Type B pancreatic cell (in vitro differentiated cells): ENCODE results near the gene CUL1. TPM values are rescaled to one million over a fixed set of nuclear protein-coding genes. Genes with fewer than 3 reads are reported as not detected.

Experiments
- DNase-seq: peaks from one replicate; pipeline ENCODE4 v3.0.0; 2021; ENCODE audit warnings: mixed read lengths; ENCODE audit not compliant: unreplicated experiment; ENCODE audit errors: extremely low spot score
- H3K27ac Mint-ChIP-seq: 2 replicates; pipeline ENCODE4 v1.8.0; 2021; ENCODE audit warnings: mild to moderate bottlenecking, mixed read lengths
- H3K27me3 Mint-ChIP-seq: 2 replicates; pipeline ENCODE4 v1.8.0; 2021; ENCODE audit warnings: mixed read lengths
- H3K36me3 Mint-ChIP-seq: 2 replicates; pipeline ENCODE4 v1.8.0; 2021; ENCODE audit warnings: mixed read lengths
- H3K4me1 Mint-ChIP-seq: one replicate; pipeline ENCODE4 v1.8.0; 2021; ENCODE audit warnings: mixed read lengths; ENCODE audit not compliant: unreplicated experiment
- H3K4me3 Mint-ChIP-seq: 2 replicates; pipeline ENCODE4 v1.8.0; 2021; ENCODE audit warnings: mild to moderate bottlenecking, mixed read lengths
- H3K9me3 Mint-ChIP-seq: 2 replicates; pipeline ENCODE4 v1.8.0; 2021; ENCODE audit warnings: mixed read lengths
- total RNA-seq: library from RNA; stranded (reverse); gene quantifications from 2 replicates; pipeline ENCODE4 v1.2.1, GENCODE V29; 2021; ENCODE audit warnings: low replicate concordance
- TF ChIP-seq, protein P1 (sequence below): fragments of 200-600 bp; sonication (generic); conservative IDR thresholded peaks from 2 replicates; pipeline ENCODE4 v1.5.0; 2021; ENCODE audit warnings: antibody characterized with exemption, mild to moderate bottlenecking

The CUL1 gene
- total RNA-seq, 1 donor from 2014 or later, result 57.3 TPM

DNA sequence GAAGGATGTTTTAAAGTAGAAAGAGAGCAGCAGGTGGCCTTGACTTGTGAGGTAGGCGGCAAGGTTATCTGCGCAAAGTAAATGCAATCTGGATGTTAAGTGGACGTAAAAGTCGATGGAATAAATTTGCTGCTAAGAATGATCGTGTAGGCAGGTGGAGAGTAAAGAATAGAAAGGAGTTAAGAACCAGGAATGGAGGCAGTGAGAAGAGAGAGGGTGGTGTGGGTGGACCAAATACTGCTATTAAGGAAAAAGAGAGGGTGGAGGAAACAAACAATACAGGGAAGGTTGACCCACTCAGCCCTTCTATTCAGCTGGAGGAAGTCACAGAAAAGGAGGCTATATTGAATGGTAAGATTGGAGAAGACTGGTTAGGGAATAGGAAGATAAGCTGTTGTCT is 1.9 kb upstream of the CUL1 start:
- no peak for DNase-seq
- Mint-ChIP-seq H3K9me3 (no peaks in the 10 kb centered on the region), H3K4me3 (peak overlapping the region; percentile 89), H3K36me3 (no peaks in the 10 kb centered on the region), H3K27me3 (no peaks in the 10 kb centered on the region), H3K27ac (peak overlapping the region; percentile 14), H3K4me1 (peaks cover 23% of the 10 kb centered on the region)
- TF ChIP-seq, protein P1, sequence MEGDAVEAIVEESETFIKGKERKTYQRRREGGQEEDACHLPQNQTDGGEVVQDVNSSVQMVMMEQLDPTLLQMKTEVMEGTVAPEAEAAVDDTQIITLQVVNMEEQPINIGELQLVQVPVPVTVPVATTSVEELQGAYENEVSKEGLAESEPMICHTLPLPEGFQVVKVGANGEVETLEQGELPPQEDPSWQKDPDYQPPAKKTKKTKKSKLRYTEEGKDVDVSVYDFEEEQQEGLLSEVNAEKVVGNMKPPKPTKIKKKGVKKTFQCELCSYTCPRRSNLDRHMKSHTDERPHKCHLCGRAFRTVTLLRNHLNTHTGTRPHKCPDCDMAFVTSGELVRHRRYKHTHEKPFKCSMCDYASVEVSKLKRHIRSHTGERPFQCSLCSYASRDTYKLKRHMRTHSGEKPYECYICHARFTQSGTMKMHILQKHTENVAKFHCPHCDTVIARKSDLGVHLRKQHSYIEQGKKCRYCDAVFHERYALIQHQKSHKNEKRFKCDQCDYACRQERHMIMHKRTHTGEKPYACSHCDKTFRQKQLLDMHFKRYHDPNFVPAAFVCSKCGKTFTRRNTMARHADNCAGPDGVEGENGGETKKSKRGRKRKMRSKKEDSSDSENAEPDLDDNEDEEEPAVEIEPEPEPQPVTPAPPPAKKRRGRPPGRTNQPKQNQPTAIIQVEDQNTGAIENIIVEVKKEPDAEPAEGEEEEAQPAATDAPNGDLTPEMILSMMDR, result no peak

GRCh38 chr7:148697256-148698006 is 1.3 kb upstream of the CUL1 start:
- Mint-ChIP-seq H3K36me3 (no peaks in the 10 kb centered on the region), H3K27me3 (no peaks in the 10 kb centered on the region), H3K4me1 (peaks cover 25% of the 10 kb centered on the region), H3K27ac (peak overlapping the region; percentile 93), H3K4me3 (peak overlapping the region; percentile 89), H3K9me3 (no peaks in the 10 kb centered on the region)
- no peak for DNase-seq
- TF ChIP-seq, protein P1, result no peak

GRCh38 chr7:148698007-148698396 is 701 bp upstream of the CUL1 start:
- Mint-ChIP-seq H3K27me3 (no peaks in the 10 kb centered on the region), H3K4me1 (peaks cover 31% of the 10 kb centered on the region), H3K9me3 (no peaks in the 10 kb centered on the region), H3K27ac (peak overlapping the region; percentile 93), H3K4me3 (peak overlapping the region; percentile 89), H3K36me3 (no peaks in the 10 kb centered on the region)
- DNase-seq, result no peak
- TF ChIP-seq, protein P1, result no peak

DNA sequence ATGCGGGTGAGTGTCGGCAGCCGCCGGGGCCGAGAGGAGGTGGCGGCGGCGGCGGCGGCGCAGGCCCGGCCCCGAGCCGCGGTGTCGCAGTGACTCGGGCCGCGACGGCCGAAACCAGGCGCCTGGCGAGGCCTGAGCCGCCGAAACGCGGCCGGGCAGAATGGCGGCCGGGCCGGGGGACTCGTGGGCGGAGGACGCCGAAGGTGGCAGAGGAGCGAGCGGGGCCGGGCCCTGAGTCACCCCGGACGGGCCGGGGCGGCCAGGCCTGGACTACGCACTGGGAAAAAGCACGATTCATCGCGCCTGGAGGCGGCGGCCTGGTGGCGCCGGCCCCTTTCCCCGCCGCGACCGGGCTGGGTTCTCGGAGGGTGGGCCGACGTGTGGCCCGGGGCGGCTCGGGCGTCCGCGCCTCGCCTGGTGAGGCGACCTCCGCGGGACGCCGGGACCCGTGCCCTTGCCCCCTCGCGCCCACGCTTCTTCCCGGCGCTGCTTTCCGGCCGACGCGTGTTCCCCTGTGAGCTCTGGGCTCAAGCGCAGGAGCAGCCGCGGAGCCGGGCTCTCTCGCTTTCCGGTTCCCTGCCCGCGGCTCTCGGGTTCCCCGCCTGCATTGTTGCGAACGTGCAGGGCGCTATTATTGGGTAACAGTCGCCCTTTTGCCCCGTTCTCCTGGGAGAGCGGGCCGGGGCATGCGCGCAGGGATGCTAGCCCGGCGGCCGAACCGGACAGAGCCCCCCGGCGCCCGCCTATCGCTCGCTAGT is 500 bp downstream of the CUL1 start:
- TF ChIP-seq, protein P1, result no peak
- Mint-ChIP-seq H3K4me3 (peak overlapping the region; percentile 83), H3K9me3 (no peaks in the 10 kb centered on the region), H3K27ac (no peak overlapping the region), H3K27me3 (no peaks in the 10 kb centered on the region), H3K4me1 (peaks cover 34% of the 10 kb centered on the region), H3K36me3 (no peaks in the 10 kb centered on the region)
- DNase-seq, result peak; percentile 70

- peak overlapping the region; percentile 91 for H3K4me3 Mint-ChIP-seq
- H3K27me3 Mint-ChIP-seq, result no peaks in the 10 kb centered on the region
- no peak for DNase-seq
- H3K36me3 Mint-ChIP-seq, result no peaks in the 10 kb centered on the region
- TF ChIP-seq, protein P1, result no peak
- H3K4me1 Mint-ChIP-seq, result peaks cover 40% of the 10 kb centered on the region
- H3K9me3 Mint-ChIP-seq, result no peaks in the 10 kb centered on the region
- H3K27ac Mint-ChIP-seq, result peak overlapping the region; percentile 85
Observed at GRCh38 chr7:148699782-148700629, 1.3 kb downstream of the CUL1 start.
